GM21526 (cell line): ENCODE data around the gene GPR35.

Experiments used
- ATAC-seq: cut with Tn5 transposase; IDR thresholded peaks from one replicate; pipeline ENCODE4 v1.9.1; 2021; ENCODE audit warnings: moderate library complexity; ENCODE audit not compliant: unreplicated experiment, low FRiP score

The GPR35 gene

DNA sequence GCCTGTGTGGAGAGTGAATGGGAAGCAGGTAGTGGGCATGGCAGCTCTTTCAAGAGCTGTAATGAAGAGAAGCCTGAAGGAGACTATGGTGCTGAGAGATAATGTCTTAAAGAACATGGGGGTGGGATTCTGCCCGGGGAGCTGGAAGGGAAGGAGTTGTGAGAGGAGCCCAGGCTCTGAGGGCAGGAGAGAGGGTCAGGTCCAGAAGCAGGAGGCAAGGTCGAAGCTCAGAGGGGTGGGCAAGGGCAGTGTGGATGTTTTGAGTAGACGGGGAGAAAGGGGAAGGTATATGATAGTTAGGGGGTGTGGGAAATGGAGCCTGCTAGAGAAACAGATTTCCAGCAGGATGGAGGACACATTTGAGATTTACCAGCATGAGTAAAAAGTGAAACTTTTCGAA, 36.6 kb upstream of the GPR35 start:
- no peak for ATAC-seq

DNA sequence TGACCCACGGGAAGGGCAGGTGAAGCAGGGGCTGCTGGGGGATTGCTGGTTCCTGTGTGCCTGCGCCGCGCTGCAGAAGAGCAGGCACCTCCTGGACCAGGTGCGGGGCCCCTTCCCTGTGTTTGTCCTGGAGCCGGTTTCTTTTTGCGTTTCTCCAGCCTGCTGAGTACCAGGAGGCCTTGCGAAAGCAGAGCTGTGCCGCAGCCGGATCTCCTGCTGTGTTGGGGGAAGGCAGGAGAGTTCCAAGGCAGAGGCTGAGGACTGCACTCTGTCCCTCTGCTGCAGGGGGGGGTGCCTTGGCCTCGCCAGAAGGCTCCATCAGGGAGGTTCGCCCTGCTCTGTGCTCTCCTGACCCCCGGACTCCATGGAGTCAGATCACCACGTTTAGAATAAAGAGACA, 35.9 kb upstream of the GPR35 start:
- no peak for ATAC-seq

DNA sequence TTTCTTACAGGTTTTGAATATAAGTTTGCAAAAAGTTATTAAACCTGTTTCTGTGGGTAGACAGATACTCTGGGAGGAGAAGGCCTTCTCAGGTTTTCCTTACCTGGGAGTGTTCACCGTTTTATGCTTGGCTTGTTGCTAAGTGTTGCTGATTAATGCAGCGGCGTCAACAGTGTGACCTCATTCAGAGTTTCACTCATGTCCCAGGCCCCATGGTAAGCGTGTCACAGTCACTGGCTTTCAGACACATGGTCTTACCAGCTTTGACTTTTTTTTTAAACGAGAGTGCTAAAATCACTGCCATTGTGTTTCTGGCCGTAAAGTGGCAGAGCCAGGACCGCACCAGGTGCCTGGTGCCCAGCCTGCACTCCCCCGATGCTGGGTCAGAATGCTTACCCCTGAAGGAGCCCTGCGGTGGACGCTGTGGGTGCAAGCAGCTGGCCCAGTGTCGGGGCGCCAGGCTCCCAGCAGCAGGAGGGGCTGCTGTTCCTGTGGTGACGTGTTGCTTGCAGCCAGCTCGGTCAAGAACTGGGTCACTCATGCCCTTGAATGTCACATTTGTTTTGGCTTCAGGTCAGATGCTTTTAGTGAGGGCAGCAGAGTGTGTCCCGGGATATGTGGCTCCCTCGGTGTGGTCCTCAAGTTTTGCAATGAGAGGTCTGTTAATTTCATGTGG, 35.3 kb upstream of the GPR35 start:
- no peak for ATAC-seq

DNA sequence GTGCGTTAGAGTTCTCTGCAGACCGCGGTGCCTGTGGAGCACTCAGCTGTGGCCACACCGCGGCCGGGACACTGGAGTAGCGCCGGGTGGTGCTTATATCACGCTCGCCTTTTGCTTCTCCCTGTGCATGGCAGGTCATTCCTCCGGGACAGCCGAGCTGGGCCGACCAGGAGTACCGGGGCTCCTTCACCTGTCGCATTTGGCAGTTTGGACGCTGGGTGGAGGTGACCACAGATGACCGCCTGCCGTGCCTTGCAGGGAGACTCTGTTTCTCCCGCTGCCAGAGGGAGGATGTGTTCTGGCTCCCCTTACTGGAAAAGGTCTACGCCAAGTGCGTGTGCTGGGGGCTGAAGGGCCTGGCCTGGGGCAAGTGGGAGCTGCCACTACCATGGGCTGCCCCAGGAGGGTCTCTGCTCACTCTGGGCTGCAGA, 34.6 kb upstream of the GPR35 start:
- ATAC-seq, result no peak

DNA sequence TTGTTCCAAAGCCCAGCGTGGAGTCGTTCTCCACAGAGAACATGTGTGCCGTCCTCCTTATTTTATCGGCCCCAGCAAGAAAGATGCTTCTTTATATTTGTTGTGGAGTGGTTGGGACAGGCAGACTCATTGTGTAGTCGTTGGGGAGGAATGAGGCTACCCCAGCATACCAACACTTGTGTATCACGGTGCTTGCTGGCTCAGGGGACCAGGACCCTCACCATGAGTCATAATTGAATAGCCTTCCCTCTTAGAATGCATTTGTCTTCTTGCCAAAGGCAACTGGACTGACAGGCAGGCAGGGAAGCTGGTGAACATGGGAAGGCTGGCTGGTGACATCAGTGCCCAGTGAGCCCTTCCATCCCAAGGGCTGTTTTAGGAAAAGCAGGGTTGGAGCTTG, 34.1 kb upstream of the GPR35 start:
- no peak for ATAC-seq

DNA sequence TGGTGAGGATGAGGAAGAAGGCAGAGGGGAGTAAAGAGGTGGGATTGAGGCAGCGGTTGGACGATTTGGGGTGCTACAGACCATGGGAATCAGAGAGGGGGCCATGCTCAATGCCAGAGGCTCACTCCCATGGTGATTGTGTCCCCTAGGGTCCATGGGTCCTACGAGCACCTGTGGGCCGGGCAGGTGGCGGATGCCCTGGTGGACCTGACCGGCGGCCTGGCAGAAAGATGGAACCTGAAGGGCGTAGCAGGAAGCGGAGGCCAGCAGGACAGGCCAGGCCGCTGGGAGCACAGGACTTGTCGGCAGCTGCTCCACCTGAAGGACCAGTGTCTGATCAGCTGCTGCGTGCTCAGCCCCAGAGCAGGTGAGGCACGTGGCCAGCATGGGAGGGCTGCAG, 33.5 kb upstream of the GPR35 start:
- no peak for ATAC-seq

DNA sequence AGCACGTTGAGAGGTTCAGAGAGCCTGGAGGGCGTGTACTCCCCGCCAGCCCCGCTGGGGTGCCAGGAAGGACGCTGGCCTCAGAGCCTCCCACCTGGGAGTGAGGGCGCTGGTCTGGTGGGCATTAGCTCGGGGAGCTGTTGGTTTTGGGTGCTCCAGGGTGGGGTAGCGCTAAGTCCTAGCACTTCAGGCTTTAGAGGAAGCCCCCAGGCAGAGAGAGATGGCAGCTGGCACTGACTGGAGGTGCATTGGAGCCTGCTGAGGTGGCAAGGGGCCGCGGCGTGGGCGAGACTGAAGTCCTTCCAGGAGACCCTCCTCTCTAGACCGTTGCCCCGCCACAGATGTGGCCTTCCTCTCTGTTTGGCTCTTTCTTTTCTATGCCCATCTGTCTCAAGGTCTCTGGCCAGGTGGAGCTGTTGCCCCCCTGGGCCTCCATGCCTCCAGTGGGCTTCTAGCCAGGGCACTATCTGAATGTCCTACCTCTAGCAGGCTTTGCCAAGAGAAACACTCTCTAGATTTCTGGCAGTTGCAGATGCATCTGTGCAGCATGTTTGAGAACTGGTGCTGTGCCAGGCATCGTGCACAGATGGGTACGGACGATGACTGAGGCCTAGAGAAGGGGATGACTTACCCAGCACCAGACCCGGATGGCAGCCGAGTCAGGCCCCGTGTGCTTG, 32.1 kb upstream of the GPR35 start:
- no peak for ATAC-seq

DNA sequence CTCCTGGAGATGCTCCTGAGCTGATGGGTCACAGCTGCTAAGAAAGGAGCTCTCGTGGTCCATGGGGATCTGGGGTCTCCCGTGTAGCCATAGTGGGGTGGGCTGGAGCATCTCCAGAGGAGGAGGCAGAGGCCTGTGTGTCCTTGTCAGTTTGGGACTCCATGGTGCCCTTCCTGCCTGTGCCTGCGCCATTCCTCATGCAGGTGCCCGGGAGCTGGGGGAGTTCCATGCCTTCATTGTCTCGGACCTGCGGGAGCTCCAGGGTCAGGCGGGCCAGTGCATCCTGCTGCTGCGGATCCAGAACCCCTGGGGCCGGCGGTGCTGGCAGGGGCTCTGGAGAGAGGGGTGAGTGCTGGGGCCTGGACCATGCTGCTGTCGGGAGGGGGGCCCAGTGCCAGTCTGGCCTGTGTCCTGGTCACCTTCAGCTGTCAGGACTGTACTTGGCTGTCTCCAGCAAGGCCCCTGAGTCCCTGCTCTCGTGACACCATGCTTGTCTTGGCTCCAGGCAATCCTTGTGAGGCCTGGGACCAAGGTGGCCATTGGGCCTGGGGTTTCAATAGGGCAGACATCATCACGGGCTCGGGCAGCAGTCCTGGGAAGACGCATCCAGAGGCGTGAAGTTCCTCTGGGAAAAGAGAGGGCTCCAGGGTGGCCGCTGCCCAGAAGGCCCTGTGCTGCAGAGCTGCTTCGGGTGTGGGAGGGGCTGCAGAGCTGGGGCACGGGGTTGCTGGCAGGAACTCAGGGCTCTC, 31.4 kb upstream of the GPR35 start:
- no peak for ATAC-seq

DNA sequence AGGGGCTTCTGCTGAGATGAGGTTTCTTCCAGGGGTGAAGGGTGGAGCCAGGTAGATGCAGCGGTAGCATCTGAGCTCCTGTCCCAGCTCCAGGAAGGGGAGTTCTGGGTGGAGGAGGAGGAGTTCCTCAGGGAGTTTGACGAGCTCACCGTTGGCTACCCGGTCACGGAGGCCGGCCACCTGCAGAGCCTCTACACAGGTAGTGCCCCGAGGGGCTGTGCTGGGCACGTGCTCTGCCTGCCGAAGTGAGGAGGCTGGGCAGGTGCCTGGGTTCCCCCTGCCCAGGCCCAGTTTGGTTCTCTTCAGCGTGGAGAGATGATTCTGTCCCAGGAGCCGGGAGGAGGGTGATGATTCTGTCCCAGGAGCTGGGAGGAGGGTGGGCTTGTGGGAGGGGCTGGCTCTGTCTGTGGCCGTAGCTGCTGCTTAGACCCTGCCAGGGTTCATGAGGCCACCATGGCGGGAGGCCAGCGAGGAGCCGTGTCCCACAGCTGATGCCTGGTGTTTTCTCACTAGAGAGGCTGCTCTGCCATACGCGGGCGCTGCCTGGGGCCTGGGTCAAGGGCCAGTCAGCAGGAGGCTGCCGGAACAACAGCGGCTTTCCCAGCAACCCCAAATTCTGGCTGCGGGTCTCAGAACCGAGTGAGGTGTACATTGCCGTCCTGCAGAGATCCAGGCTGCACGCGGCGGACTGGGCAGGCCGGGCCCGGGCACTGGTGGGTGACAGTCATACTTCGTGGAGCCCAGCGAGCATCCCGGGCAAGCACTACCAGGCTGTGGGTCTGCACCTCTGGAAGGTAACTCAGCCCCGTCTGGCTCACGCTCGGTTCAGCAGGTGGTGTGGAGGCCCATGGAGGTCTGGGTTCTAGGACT, 30.5 kb upstream of the GPR35 start:
- no peak for ATAC-seq

DNA sequence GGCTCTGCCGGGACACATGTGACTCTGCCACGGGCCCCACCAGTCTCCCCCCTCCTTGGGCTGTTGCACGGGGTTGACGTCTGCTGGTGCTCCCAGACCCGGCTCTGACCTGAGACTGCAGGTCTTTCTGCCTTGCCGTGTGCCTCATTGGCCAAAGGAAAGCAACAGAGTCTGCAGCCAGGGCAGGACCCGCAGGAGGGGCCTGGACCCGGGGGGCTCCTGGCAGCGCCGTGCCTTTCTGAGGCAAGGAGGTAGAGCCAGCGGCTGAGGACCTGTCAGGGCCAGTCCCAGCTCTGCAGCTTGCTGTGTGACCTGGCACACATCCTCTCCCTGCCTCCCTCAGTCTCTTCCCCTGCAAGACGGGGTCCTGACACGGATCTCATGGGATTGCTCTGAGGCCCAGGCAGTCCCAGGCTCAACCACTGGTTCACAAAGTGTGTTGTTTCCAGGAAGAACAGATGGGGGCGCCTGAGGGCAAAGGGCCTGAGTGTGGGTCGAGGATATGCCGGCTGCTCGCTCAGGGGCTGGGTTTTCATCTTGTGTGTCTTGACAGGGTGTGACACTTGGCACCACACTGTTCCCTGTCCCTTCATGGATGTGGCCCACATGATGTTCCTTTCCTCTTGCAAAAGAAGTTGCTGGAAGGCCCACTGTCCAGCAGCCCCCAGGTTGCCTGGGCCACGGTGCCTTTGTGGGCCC, 29.8 kb upstream of the GPR35 start:
- no peak for ATAC-seq

DNA sequence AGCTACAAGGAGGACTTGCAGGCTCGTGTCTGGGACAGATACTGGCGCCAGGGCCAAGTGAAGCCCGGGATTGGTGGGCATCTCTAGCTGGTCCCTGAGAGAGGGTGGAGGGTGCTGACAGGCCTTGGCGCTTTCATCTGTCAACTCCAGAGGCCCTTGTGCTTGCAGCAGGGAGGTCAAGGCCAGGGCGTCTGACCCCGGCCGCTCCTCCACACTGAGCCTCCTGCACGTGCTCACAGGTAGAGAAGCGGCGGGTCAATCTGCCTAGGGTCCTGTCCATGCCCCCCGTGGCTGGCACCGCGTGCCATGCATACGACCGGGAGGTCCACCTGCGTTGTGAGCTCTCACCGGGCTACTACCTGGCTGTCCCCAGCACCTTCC, 29.2 kb upstream of the GPR35 start:
- no peak for ATAC-seq

DNA sequence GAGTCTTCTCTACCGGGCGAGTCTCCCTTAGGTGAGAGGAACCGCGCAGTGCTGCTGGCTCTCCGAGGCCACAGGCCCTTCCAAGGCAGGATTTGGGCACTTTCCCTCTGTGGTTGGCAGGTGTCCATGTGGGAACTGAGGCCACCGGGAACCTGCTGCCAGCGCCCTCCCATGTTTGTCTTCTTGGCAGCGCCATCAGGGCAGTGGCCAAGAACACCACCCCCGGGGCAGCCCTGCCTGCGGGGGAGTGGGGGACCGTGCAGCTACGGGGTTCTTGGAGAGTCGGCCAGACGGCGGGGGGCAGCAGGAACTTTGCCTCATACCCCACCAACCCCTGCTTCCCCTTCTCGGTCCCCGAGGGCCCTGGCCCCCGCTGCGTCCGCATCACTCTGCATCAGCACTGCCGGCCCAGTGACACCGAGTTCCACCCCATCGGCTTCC, 28.8 kb upstream of the GPR35 start:
- no peak for ATAC-seq

DNA sequence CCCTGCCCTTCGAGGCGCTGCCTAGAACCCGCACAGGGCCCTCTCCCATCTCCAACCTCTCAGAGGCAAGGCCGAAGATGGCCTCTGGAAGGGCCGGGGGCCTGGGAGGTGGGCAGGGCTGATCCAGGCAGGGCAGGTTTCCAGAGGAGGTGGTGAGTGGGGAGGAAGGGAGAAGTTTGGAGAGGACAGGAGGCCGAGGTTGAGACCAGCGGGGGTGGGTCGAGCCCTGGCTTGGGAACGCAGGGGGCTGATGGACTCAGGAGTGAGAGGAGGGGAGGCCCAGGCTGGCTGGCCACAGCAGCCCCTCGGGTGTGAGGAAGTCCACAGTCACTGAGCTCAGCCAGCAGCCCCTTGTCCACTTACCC, 28.2 kb upstream of the GPR35 start:
- ATAC-seq, result no peak

DNA sequence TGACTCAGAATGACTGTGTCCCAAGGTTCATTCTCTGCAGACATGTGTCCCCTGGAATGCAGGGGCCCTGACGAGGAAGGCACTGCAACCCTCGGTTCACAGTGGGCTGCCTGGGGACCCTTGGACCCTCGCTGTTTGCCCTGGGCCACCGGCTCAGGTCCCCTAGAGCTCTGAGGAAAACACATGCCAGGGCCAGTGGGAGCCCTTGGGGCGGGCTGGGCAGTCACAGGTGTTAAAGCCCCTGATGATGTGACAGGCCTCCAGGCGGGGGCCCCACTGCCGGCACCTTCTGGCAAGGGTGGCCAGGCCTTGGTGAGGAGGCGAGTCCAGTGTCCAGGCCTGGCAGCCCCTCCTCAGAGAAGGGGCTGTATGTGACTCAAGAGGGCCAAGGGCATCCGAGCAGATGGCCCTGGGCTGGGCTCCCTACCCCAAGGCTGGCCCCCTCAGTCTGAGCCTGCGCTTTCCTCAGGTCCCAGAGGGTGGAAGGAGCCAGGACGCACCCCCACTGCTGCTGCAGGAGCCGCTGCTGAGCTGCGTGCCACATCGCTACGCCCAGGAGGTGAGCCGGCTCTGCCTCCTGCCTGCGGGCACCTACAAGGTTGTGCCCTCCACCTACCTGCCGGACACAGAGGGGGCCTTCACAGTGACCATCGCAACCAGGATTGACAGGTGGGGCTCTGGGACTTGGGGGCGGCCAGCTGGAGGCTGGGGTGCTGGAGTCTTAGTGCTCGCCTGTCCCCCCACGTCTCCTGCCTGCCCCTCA, 27.7 kb upstream of the GPR35 start:
- no peak for ATAC-seq

DNA sequence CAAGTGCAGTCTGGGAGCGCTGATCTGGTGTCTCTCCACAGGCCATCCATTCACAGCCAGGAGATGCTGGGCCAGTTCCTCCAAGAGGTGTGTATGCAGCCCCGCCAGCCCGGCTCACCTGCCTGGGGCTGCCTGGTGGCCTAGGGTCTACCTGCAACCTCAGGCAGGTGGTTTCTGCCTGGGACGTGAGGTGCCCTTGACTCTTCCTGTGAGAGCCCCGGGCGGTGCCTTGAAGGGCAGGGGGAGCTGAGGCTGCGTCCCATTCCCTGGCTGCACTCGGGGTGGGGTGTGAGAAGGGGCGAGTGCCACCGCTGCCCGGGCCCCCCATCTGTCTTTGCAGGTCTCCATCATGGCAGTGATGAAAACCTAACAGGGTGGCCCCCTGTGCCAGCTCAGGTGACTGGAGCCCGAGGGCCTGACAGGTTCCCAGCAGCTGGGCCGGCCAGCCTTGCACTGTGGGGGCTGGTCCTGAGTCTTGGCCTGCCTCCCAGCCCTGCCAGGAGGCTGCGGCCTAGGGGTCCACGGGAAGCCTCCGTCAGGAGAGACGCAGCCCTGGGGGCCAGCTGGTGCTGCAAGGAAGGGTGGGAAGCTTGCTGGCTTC, 26.9 kb upstream of the GPR35 start:
- no peak for ATAC-seq

DNA sequence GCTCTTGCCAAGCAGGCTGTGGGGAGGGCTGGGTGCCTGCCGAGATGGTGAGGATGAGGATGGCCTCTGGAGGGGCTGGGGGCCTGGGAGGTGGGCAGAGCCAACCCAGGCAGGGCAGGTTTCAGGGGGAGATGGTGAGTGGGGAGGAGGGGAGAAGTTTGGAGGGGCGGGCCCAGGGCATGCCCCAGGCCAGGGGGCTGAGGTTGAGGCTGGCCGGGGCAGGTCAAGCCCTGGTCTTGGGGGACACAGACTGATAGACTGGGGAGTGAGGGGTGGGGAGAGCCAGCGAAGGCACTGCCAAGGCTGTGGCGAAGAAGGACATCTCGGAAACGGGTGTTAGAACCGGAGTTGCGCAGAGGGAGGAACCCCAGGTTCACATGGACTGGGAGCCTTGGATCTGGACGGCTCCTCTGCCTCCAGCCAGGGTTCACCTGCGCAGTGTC, 26.1 kb upstream of the GPR35 start:
- no peak for ATAC-seq

DNA sequence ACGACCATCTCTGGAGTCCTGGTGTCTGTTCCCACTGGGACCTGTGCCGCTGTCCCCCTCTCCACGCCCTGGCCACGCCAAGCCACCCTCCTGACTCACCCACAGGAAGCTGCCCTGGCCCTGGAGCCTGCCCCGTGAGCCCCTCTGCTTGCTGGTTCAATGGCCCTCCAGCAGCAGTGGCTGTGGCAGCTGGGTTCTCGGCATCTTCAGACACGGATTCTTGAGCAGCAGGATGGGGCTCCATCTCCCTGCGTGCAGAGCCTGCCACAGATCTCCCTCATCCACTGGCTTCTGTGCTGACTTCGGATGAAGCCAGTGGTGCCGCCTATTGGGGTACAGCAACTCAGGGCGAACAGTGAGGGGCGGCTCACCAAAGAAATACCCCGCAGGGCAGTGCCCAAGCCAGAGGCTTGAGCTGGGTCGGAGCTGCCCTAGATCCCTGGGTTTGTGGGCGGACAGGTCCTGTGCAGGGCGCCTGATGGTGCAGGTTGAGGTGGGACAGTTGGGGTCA, 24.8 kb upstream of the GPR35 start:
- no peak for ATAC-seq

DNA sequence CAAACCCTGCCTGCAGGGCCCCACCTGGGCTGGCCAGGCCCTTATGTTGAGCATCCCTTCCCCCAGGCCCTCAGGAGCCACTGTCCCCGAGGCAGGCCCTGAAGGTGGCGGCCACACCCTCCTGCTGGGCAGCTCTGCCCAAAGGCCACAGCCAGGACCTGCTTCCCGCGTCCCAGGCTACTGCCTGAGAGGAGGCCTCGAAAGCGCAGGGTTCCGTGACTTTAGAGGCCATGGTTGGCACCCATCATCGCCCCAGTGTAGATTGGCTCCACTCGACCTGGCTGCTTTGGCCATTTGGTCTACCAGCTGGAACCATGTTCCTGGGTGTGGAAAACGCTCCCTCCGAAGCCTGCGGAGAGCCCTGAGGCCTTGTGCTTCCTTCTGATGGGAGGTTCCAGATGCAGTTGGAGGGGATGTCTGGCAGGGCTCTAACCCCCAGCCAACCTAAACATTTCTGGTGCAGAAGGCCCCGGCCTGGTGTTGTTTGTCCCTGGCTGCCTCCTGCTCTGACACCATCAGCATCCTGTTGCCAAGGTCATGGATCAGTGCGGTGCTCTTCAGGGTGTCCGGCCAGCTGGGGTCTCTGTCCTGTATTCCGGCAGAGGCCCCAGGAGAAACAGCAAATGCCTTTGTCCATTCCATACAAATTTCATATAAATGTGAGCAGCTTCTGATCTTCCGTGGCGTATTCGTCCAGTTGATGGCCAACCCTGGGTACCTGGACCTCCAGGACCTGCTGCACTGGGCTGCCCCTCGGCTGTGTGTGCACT, 24.0 kb upstream of the GPR35 start:
- ATAC-seq, result no peak
